GM19043 (cell line): ENCODE data around the gene CLASP1.

Experiments
- ATAC-seq: cut with Tn5 transposase; IDR thresholded peaks from one replicate; pipeline ENCODE4 v1.9.1; 2021; ENCODE audit warnings: low read depth; ENCODE audit not compliant: unreplicated experiment

CLASP1 gene

GRCh38 chr2:121519153-121519552, 130.1 kb downstream of the CLASP1 start:
- ATAC-seq, result no peak

- ATAC-seq, result no peak
Observed at GRCh38 chr2:121513597-121514333, 135.5 kb downstream of the CLASP1 start.

- no peak for ATAC-seq
Observed at GRCh38 chr2:121510857-121511256, 138.4 kb downstream of the CLASP1 start.

- no peak for ATAC-seq
Observed at GRCh38 chr2:121506621-121507020, 142.6 kb downstream of the CLASP1 start.

- ATAC-seq, result no peak
Observed at GRCh38 chr2:121505986-121506586, 143.2 kb downstream of the CLASP1 start.

- no peak for ATAC-seq
Observed at GRCh38 chr2:121505005-121505404, 144.3 kb downstream of the CLASP1 start.

- no peak for ATAC-seq
Observed at GRCh38 chr2:121504316-121504715, 144.9 kb downstream of the CLASP1 start.

GRCh38 chr2:121502781-121503180, 146.5 kb downstream of the CLASP1 start:
- no peak for ATAC-seq

GRCh38 chr2:121502246-121502645, 147.0 kb downstream of the CLASP1 start:
- ATAC-seq, result no peak

GRCh38 chr2:121501554-121501953, 147.7 kb downstream of the CLASP1 start:
- no peak for ATAC-seq

- no peak for ATAC-seq
Observed at GRCh38 chr2:121501031-121501430, 148.2 kb downstream of the CLASP1 start.

GRCh38 chr2:121498731-121499130, 150.5 kb downstream of the CLASP1 start:
- ATAC-seq, result no peak

GRCh38 chr2:121492409-121492808, 156.9 kb downstream of the CLASP1 start:
- no peak for ATAC-seq

GRCh38 chr2:121491518-121491917, 157.7 kb downstream of the CLASP1 start:
- ATAC-seq, result no peak

- ATAC-seq, result no peak
Observed at GRCh38 chr2:121490584-121491133, 158.6 kb downstream of the CLASP1 start.

- ATAC-seq, result no peak
Observed at GRCh38 chr2:121489911-121490583, 159.2 kb downstream of the CLASP1 start.

GRCh38 chr2:121489284-121489683, 160.0 kb downstream of the CLASP1 start:
- ATAC-seq, result no peak

GRCh38 chr2:121486191-121486790, 163.0 kb downstream of the CLASP1 start:
- no peak for ATAC-seq

GRCh38 chr2:121485039-121485438, 164.2 kb downstream of the CLASP1 start:
- no peak for ATAC-seq

- no peak for ATAC-seq
Observed at GRCh38 chr2:121483846-121484245, 165.4 kb downstream of the CLASP1 start.

GRCh38 chr2:121483021-121483420, 166.2 kb downstream of the CLASP1 start:
- no peak for ATAC-seq
